Hepatocyte (in vitro differentiated cells): ENCODE measurements around the gene DHX16. TPM values are rescaled to one million over a fixed set of nuclear protein-coding genes. Genes with fewer than 3 reads are reported as not detected.

Experiments
- DNase-seq: peaks from one replicate; pipeline ENCODE4 v3.0.0-alpha.2; 2016; ENCODE audit warnings: low spot score
- H2AFZ ChIP-seq: fragments of 200-600 bp; sonication (generic); 2 replicates; pipeline ENCODE4 v1.6.0; 2016; ENCODE audit warnings: antibody characterized with exemption, mild to moderate bottlenecking
- H3K27ac ChIP-seq: fragments of 200-600 bp; sonication (generic); 2 replicates; pipeline ENCODE4 v1.5.1; 2016; ENCODE audit warnings: mild to moderate bottlenecking
- H3K27me3 ChIP-seq: fragments of 200-600 bp; sonication (generic); 2 replicates; pipeline ENCODE4 v1.6.1; 2016
- H3K36me3 ChIP-seq: fragments of 200-600 bp; sonication (generic); replicated peaks from 2 replicates; pipeline ENCODE4 v1.5.1; 2016; ENCODE audit warnings: low read depth; ENCODE audit not compliant: insufficient read depth
- H3K4me1 ChIP-seq: fragments of 200-600 bp; sonication (generic); 2 replicates; pipeline ENCODE4 v1.5.1; 2016; ENCODE audit warnings: mild to moderate bottlenecking, moderate library complexity; ENCODE audit not compliant: insufficient read depth
- H3K4me2 ChIP-seq: fragments of 200-600 bp; sonication (generic); 2 replicates; pipeline ENCODE4 v1.6.0; 2016
- H3K4me3 ChIP-seq: fragments of 200-600 bp; sonication (generic); 2 replicates; pipeline ENCODE4 v1.5.1; 2016; ENCODE audit warnings: mild to moderate bottlenecking
- H3K79me2 ChIP-seq: fragments of 200-600 bp; sonication (generic); 2 replicates; pipeline ENCODE4 v1.6.0; 2017; ENCODE audit warnings: mild to moderate bottlenecking
- H3K9me2 ChIP-seq: fragments of 200-600 bp; sonication (generic); replicated peaks from 2 replicates; pipeline ENCODE4 v1.6.0; 2017; ENCODE audit warnings: mild to moderate bottlenecking; ENCODE audit not compliant: insufficient read depth
- H3K9me3 ChIP-seq: fragments of 200-600 bp; sonication (generic); 2 replicates; pipeline ENCODE4 v1.5.1; 2016; ENCODE audit warnings: low read depth, mild to moderate bottlenecking
- H4K20me1 ChIP-seq: fragments of 200-600 bp; sonication (generic); 2 replicates; pipeline ENCODE4 v1.6.0; 2016; ENCODE audit warnings: mild to moderate bottlenecking; ENCODE audit not compliant: insufficient read depth, poor library complexity, severe bottlenecking
- CTCF ChIP-seq: fragments of 200-600 bp; sonication (generic); IDR thresholded peaks from 2 replicates; pipeline ENCODE4 v1.5.1; 2016; ENCODE audit warnings: antibody characterized with exemption, mild to moderate bottlenecking; ENCODE audit not compliant: poor library complexity
- EZH2 ChIP-seq: fragments of 200-600 bp; sonication (generic); IDR thresholded peaks from 2 replicates; pipeline ENCODE4 v1.6.1; 2016; ENCODE audit warnings: antibody characterized with exemption, mild to moderate bottlenecking, borderline replicate concordance
- EZH2phosphoT487 ChIP-seq: fragments of 200-600 bp; sonication (generic); IDR thresholded peaks from one replicate; pipeline ENCODE4 v1.6.1; 2018; ENCODE audit warnings: antibody characterized with exemption, mild to moderate bottlenecking, low read depth, moderate library complexity; ENCODE audit not compliant: unreplicated experiment, severe bottlenecking
- WGBS: methylation state at CpG from one replicate; pipeline ENCODE4 v1.1.6; 2016; ENCODE audit warnings: low lambda C conversion rate; ENCODE audit errors: missing lambda C conversion rate; 5-methylcytosine and 5-hydroxymethylcytosine counted together
- polyA plus RNA-seq: library from polyadenylated mRNA; unstranded; fragments of >200 nt; fragmentation: Nextera tagmentation; extraction: Ambion mirVana; gene quantifications from 2 replicates; pipeline ENCODE4 v1.2.1, GENCODE V29; 2016
- total RNA-seq: library from RNA; depleted of rRNA; stranded (reverse); fragments of >200 nt; gene quantifications from 2 replicates; pipeline ENCODE4 v1.2.3, GENCODE V29; 2014

The DHX16 gene
- total and polyA plus RNA-seq, 2 experiments from 2014 or later = 19.4 to 28.4 TPM

DNA sequence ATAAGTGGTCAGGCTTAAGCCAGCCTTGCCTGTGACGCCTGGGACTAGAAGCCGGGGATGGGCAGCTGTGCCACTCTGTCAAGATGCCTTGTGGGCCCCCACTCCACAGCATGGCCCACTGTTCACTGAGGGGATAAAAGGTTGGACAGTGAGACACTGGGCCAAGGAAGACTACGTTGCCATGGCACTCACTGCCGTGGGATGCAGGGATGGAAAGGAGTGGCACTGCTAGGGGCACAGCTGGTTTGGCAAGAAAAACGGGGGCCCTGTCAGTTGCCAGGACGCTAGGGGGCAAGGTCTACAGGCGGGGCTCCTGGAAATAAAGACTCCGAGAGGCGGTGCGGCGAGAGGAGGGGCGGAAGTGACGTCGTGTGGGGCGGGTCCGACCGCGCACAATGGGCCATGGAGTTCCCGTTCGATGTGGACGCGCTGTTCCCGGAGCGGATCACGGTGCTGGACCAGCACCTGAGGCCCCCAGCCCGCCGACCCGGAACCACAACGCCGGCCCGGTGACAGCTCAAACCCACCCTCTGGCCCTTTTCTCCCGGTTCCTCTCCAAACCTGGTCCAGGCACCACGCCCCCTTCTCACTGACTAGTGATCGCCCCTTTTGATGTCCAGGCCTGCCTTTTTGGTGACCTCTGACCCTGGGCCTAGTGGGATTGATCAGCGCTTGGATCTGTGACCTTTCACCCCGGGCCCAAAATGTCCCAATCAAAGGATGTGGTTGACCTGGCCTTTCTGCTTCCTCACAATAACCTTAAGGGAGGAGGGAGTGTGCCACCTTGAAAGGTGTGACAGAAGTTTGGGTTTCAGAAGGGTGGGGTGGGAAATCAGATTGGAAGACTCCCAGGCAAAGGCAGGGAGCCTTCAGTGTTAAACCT is 46.1 kb downstream of the DHX16 start, which contains the start of gene ATAT1:
Gene ATAT1 (plus strand): TSS at position 391 of the 883 bp plus-strand sequence.
- peak within 1 kb of the TSS; percentile 95 for H3K27ac ChIP-seq
- no peaks in the 10 kb centered on the region for H3K27me3 ChIP-seq
- TF ChIP-seq EZH2phosphoT487 = no peak
- no peak for TF ChIP-seq EZH2
- peak; percentile 46 for TF ChIP-seq CTCF
- H2AFZ ChIP-seq = peak within 1 kb of the TSS; percentile 59
- peak within 1 kb of the TSS; percentile 46 for H3K4me3 ChIP-seq
- H3K9me2 ChIP-seq = no peaks in the 10 kb centered on the region
- 6% methylated on average over 28 of the region's 36 CpGs for WGBS
- H3K79me2 ChIP-seq = peaks cover 23% of the 10 kb centered on the region
- H3K4me1 ChIP-seq = peaks cover 6% of the 10 kb centered on the region
- no peaks in the 10 kb centered on the region for H3K36me3 ChIP-seq
- no peaks in the 10 kb centered on the region for H4K20me1 ChIP-seq
- no peaks in the 10 kb centered on the region for H3K9me3 ChIP-seq
- H3K4me2 ChIP-seq = peak within 1 kb of the TSS; percentile 90
- DNase-seq = peak; percentile 93

GRCh38 chr6:30625511-30625910 is 47.3 kb downstream of the DHX16 start:
- 95% methylated on average over 8 of the region's 8 CpGs for WGBS
- Histone ChIP-seq H3K4me1 (peaks cover 6% of the 10 kb centered on the region), H3K27ac (peak overlapping the region; percentile 95), H3K27me3 (no peaks in the 10 kb centered on the region), H3K4me2 (no peak overlapping the region), H3K4me3 (no peak overlapping the region), H2AFZ (no peak overlapping the region), H3K79me2 (peaks cover 23% of the 10 kb centered on the region), H4K20me1 (no peaks in the 10 kb centered on the region), H3K9me2 (no peaks in the 10 kb centered on the region), H3K9me3 (no peaks in the 10 kb centered on the region), H3K36me3 (no peaks in the 10 kb centered on the region)
- no peak for DNase-seq
- TF ChIP-seq EZH2phosphoT487 = no peak
- no peak for TF ChIP-seq EZH2
- TF ChIP-seq CTCF = no peak

- TF ChIP-seq EZH2 (no peak), EZH2phosphoT487 (no peak), CTCF (no peak)
- H3K27ac ChIP-seq = peak overlapping the region; percentile 91
- H3K36me3 ChIP-seq = peaks cover 6% of the 10 kb centered on the region
- no peaks in the 10 kb centered on the region for H3K27me3 ChIP-seq
- no peaks in the 10 kb centered on the region for H3K9me3 ChIP-seq
- H3K9me2 ChIP-seq = no peaks in the 10 kb centered on the region
- peaks cover 6% of the 10 kb centered on the region for H3K4me1 ChIP-seq
- DNase-seq = no peak
- H3K4me3 ChIP-seq = no peak overlapping the region
- H2AFZ ChIP-seq = no peak overlapping the region
- peaks cover 34% of the 10 kb centered on the region for H3K79me2 ChIP-seq
- H3K4me2 ChIP-seq = peak overlapping the region; percentile 81
- peaks cover 2% of the 10 kb centered on the region for H4K20me1 ChIP-seq
- WGBS = over 99% methylated on average over 11 of the region's 11 CpGs
Measured at GRCh38 chr6:30619561-30619960, 53.2 kb downstream of the DHX16 start.
